HG03159 (cell line): ENCODE measurements around the gene AEBP1.

ENCODE experiments used
- ATAC-seq: cut with Tn5 transposase; IDR thresholded peaks from one replicate; pipeline ENCODE4 v1.9.1; 2021; ENCODE audit warnings: mild to moderate bottlenecking, moderate library complexity; ENCODE audit not compliant: unreplicated experiment

Gene AEBP1

DNA sequence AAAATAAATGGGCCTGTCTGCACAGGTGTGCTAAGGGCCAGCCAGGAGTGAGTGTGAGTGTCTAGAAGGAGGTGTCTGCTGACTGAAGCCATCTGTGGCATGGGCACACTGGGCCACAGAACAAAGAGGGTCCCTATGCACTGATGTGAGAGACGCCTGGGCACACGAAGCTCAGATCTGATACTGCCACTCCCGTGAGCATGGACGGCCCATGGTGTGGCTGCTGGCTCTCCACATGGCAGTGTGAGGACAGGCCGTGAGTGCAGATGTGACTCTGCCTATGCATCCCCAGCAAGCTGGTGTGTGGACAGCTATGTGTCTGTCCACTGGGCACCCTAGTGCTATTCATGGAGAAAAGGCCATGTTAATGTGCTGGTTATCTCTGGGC is 49.8 kb downstream of the AEBP1 start:
- no peak for ATAC-seq

DNA sequence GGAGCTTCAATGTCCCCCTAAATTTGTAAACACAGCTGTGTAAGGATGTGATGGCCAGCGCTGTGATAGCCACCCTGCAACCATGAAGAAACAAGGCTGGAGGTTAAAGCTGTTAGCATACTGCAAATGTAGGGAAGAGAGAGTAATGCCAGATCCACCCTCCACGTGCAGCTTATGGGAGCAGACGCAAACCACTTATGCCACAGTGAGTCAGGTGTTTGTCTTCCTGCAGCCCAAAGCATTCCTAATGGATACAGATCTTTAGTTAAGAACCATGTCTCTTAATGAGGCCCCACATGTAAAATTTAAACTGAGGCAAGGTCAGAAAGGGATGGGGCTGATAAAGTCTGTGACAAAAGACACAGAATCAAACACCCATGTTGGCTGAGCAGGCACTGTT is 50.6 kb downstream of the AEBP1 start:
- ATAC-seq: no peak

DNA sequence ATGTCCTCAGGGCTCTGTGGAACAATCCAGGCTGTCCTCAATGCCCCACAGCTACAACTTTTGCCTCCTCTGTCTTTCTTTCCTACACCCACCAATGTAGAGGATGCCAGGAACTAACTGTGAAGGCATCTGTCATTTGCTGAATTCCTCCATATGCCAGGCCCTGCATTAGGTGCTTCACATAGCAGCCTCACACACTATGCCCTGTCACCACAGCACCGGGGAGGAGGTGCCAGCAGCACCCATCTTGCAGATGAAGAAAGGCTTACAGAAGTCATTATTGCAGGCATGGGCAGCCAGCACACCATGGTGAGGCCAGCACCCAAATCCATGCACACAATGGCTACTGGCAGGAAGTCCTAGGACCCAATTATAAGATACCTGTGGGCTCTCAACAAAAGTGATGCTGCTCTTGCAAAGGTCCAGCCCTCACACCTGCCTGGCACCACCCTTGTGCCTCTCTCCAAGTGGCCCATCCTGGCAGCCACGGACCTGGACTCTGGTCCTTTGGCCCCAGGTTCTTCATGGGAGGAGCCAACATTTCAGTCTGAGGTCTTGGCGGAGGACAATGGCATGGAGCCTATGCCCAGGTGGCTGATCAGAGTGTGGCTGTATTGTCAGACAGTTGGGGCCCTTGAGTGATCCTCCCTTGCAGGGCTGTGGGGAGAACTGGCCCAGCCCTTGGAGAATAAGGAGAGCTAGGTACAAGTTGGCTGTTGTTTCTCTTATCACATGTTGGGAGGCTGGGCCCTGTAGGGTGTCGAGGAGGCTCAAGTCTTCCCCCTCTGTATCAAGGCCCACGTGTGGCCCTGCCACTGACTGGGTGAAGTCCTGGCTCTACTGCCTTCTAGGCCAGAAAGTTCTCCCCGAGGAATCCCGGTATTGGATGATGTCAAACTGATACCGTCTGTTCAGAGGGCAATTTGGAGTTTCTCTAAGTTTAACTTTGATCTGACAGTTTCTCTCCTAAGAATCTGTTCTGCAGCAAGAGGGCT is 51.3 kb downstream of the AEBP1 start:
- no peak for ATAC-seq

DNA sequence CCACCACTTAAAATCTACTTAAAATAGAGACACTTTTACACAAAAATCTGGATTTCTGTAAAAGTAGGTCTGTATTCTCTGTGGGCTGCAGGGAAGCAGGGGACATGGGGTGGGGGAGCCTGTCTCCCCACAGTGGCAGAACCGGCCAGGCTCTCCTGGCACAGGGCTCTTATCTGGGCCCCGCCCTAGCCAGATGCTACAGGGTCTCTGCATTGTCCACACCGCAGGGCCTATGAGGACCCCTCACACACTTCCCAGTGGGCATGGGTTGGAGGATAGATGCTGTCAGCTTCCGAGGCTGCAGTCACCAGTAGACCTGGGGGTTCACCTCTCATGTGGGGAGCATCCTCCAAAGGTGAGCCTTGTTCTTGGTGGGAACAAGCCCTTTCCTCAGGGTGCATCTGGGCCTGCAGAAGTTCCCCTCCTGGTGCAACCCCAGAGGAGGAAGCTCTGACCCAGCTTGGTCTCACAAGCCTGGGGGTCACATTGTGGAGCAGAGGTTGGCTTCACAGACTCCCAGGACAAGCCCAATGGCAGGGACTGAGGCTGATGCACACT is 52.4 kb downstream of the AEBP1 start:
- no peak for ATAC-seq

DNA sequence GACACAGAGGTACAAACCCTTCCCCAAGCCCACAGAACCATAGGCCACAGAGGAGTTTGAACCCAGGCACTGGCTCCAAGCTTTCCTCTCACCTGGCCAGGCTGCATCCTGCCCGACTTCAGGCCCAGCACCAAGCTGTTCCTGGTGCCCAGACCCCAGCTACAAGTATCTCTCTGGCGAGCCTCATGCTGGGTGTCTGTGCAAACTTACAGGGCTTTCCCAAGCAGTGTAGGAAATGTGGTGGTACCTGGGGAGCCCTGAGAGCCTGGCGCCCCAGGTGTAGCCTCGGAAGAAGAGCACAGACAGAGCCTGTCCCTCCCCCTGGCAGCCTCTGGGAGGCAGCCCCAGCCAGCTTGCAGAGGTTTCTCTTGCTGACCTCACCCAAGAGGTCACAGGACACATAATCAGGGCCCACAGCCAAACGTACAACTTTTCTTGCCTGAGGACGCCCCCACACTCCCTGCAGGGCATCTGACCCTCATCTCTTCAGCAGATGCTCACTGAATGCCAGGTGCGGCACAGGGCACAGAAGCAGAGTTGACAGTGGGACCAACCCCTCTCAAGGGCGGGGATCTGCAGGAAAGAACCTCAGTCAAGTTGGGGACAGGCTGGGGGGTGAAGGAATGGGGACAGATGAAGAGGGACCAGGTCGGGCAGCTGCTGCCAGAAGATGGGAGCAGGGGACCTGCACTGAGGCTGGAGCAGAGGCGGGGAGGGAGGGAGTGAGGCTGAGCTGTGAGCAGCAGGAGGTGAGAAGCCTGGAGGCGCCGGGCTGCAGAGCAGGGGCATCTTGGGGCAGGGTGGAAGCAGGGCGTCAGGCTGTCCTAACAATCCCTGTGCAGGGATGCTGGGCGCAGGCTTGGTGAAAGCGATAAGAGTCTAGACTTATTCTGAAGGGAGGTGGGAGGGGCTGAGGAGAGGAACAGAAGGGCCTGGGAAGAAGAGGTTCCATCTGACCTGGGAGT is 53.3 kb downstream of the AEBP1 start:
- ATAC-seq: no peak

DNA sequence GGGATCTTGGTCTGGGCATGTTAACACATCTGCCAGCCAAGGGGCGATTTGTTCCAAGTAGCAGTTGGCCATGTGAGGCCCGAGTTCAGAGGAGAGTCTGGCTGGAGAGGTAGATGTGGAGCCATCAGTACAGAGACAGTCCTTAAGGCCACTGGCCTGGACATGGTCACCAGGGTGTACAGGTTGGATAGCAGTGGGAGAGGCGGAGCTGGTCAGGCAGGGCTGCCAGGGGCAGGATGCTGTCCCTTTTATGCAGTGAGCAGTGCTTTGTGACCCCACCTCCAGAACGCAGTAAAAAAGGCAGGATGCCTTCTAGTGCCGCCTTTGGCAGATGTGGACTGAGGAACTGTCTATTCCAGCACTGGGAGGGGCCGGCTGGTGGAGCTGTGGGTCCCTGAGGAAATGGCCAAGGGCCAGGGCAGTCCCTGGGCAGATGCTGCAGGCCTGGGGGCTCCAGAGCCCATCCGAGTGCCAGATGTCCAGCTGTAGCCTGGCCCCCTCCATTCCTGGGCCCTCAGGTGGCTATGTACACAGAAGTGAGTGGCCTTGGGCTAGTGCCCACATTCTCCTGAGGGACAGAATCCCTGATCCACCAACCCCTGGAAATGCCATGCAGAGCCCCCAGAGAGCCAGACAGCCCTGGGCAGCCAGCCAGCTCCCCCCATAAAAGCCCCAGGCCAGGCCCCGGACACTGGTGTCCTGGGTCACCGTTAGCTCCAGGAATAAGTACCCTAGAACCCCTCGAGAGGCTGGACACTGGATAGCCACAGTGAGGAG is 54.1 kb downstream of the AEBP1 start:
- ATAC-seq: no peak

- no peak for ATAC-seq
Observed at GRCh38 chr7:44158873-44159631, 54.9 kb downstream of the AEBP1 start.

DNA sequence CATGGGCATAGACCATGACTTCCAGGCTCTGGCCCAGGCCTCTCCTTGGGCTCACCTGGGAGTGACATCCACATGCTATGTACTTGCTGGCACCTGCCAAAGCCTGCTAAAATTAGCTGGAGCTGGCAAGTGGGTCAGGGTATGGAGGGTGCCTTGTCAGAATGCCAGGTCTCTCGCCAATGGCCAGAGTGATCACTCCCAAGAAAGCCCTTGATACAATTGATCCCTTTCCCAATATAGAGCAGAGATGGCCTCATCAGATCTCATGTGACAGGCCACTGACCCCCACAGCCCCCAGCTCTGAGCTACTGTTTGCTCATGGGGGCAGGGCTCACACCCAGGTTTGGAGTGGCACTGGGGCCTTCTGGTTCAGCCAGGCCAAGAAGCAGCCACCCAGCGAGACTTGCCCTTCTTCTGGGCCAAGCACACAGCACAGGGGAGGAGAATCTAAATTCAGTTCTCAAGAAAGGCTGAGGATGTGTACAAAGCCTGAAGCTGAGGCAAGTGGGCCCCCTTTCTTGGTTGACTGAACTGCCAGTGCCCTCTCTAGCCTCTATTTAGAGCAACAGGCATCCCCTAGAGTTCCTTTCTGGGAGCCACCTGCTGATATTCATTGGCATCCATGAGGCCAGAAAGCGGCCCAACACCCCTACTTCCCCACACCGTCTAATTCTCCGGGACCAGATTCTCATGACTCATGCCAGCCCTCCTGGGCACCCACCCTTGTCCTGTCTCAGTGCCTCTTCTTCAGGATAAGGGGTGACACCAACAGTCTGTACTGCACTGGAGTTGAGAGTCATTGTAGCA is 55.9 kb downstream of the AEBP1 start:
- no peak for ATAC-seq

- no peak for ATAC-seq
Observed at GRCh38 chr7:44161371-44161770, 57.2 kb downstream of the AEBP1 start.

DNA sequence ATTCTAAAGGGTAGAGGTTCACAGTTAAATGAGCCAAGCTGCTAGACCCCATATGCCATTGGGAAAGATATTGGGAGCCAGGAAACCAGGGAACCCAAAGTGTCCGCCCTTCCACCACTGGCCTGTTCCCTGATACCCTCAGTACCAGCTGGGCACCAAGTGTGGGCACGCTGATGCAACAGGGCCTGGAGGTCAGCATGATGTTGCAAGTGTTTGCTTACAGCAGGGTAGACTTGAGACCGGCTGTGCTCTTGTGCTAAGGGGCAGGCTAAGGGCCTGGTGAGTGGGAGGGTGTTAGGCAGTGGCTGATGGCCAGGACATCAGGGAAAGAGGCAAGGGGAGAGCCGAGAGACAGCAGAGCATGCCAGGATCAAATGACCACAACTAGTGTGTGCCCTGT is 58.0 kb downstream of the AEBP1 start:
- ATAC-seq: no peak

DNA sequence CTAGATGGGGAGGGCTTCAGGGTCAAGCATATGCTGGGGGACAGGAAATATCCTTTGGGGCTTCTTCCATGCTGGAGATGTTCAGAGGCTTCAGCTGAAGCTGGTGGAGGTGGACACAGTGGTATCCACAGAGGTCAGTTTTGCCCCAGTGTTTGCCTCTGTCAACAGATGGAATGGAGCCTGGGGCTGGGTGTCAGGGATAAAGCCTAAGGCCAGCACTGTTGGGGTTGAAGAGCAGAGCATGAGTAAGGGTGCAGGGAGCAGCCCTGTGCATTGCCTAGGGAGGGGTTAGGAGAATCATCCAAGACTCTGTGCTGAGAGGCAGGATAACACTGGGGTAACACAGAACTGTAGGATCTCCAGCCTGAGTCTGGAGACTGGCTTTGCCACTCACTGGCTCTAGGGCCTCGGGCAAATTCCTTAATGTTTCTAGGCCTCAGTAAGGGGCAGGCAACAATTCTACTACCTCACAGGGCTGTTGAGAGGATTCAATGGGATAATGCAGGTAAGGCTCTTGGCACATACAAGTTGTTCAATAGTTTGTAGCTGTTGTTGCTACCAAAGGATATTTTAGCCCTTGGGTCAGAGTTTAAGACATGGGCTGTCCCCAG is 58.7 kb downstream of the AEBP1 start:
- ATAC-seq: no peak

DNA sequence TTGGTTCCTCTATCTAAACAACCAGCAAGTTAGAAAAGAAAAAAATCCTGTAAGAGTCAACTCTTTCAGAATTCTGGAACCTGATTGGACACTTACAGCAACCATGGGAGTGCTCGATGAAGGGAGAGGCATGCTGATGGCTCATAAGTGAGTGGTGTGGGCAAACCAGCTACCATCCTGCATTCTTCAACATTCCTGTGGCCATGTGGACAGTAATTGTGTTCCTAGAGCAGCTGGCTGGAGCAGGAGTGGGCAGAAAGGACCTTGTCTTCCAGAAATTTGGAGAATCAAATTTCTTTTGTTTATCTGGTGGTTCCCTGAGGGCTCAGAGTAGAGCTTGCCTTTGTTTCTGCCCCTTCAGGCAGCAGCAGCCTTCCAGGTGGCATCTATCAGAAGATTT is 59.4 kb downstream of the AEBP1 start:
- ATAC-seq: no peak
